Aorta (tissue), 5 donors: Measurements from ENCODE around the gene MYL5. TPM values are rescaled to one million over a fixed set of nuclear protein-coding genes. Genes with fewer than 3 reads are reported as not detected.

Source experiments
- ATAC-seq: fragments of 200-7000 bp; cut with Tn5 transposase; one replicate; pipeline ENCODE4 v1.9.1; 2022; ENCODE audit warnings: moderate library complexity; ENCODE audit not compliant: low FRiP score
- DNase-seq, 2 donors: peaks; one replicate each; pipeline ENCODE4 v3.0.0-alpha.2; 2020
- H3K27ac ChIP-seq, 2 donors: one replicate each; pipeline ENCODE4 v1.5.1; 2013; ENCODE audit warnings: low read length in 2 of 2, mild to moderate bottlenecking in 2 of 2, moderate library complexity in 2 of 2, control low read depth in 1 of 2, inconsistent platforms in 1 of 2, low read depth in 1 of 2
- H3K27me3 ChIP-seq, 2 donors: one replicate each; pipeline ENCODE4 v1.6.1; 2013; ENCODE audit warnings: control low read depth in 1 of 2, low read length in 1 of 2, mild to moderate bottlenecking in 1 of 2, moderate library complexity in 1 of 2; ENCODE audit not compliant: insufficient read depth in 2 of 2, control insufficient read depth in 1 of 2
- H3K36me3 ChIP-seq, 2 donors: one replicate each; pipeline ENCODE4 v1.6.1; 2013; ENCODE audit warnings: control low read depth in 1 of 2, low read length in 1 of 2, mild to moderate bottlenecking in 1 of 2; ENCODE audit not compliant: insufficient read depth in 2 of 2, control insufficient read depth in 1 of 2
- H3K4me1 ChIP-seq, 2 donors: one replicate each; pipeline ENCODE4 v1.6.1; 2013; ENCODE audit warnings: low read length in 2 of 2, control low read depth in 1 of 2, mild to moderate bottlenecking in 1 of 2, moderate library complexity in 1 of 2; ENCODE audit not compliant: insufficient read depth in 2 of 2, control insufficient read depth in 1 of 2
- H3K4me3 ChIP-seq, 2 donors: one replicate each; pipeline ENCODE4 v1.5.1; 2013; ENCODE audit warnings: low read length in 2 of 2, control low read depth in 1 of 2, mild to moderate bottlenecking in 1 of 2
- H3K9me3 ChIP-seq: one replicate; pipeline ENCODE4 v1.6.1; 2013; ENCODE audit warnings: mild to moderate bottlenecking, low read length; ENCODE audit not compliant: control insufficient read depth
- WGBS, 2 donors: extraction: QIAGEN DNeasy Blood & Tissue Kit; methylation state at CpG; one replicate each; pipeline ENCODE4 v1.1.7; 2013; 5-methylcytosine and 5-hydroxymethylcytosine counted together
- intact Hi-C, 2 donors: fragments of 100-400 bp; cut with DNase I; formaldehyde crosslinking; loops; one replicate each; pipeline versions ENCODE4 v1.14.2 to v1.15.0; 2022
- polyA plus RNA-seq, 2 donors: library from polyadenylated mRNA; stranded (reverse); fragments of 200-250 nt; gene quantifications; one replicate each; pipeline ENCODE4 v1.2.3, GENCODE V29; 2013
- total RNA-seq, 2 donors: library from RNA; stranded (reverse); fragmentation: NEBNext Ultra II Directional; extraction: Animal tissue kit (Norgen Biotek cat#: 25700); gene quantifications; one replicate each; pipeline ENCODE4 v1.2.1, GENCODE V29; 2021
- donor health status: healthy with polysubstance abuse.
- donor health status: Bipolar disorder and iron deficiency.
- donor health status: DM: no; HTN: no; CAD: no.
- donor health status: DM: no; HTN: no; CAD: no.
- donor health status: DM: yes; HTN: yes; CAD: no.

The MYL5 gene
- total and polyA plus RNA-seq, 4 donors, result 5.7 to 19.8 (median 13.4) TPM

DNA sequence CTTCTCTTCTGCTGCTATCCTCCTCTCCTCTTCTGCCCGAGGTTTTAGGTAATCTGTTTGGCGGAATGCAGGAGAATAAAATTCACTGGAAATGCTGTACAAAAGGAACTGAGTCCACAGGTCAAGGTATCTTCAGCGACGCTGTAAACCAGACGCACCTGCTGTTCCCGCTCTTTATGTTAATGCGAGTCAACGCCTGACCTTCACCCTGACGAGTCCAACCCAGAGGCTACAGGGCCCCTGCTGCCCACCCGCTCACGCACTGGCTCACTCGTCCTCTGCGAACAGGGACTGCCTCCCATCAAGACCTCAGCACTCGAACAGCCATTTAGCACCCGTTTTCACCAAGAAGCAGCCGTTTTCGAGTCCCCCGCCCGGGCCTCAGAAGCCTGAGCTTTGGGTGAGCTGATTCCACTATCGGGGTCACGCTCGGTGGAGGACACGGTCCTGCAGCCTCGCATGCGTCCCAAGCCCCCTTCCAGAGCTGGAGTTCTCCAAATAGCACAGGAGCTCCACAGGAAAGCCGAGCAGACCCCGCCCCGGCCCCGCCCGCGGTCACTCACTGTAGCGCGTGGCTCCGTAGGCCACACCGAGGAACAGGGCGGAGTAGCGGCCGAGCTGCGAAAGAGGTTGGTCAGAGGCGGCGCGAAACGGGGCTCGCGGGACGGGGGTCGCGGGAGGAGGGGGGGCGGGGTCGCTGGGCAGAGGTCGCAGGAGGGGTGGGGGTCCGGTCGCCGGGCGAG lies 822 bp upstream of the MYL5 start:
- no peaks in the 10 kb centered on the region for H3K36me3 ChIP-seq
- H3K9me3 ChIP-seq, result no peaks in the 10 kb centered on the region
- H3K4me1 ChIP-seq, result no peaks in the 10 kb centered on the region
- peak overlapping the region; percentile 32 to 62 for H3K4me3 ChIP-seq
- H3K27ac ChIP-seq, result no peak overlapping the region
- WGBS, 2 donors, result 8 to 9% methylated on average over 46 to 55 of the region's 55 CpGs
- DNase-seq, result peak in 1 of 2 donors; percentile 77
- peak; percentile 30 for ATAC-seq
- intact Hi-C loops, result loop anchor here in 1 of 2 donors (5.0 to 10.0 kb wide), 2 partner anchors 111 to 431 kb away; no protein-coding TSS in a partner anchor
- H3K27me3 ChIP-seq, result no peaks in the 10 kb centered on the region

DNA sequence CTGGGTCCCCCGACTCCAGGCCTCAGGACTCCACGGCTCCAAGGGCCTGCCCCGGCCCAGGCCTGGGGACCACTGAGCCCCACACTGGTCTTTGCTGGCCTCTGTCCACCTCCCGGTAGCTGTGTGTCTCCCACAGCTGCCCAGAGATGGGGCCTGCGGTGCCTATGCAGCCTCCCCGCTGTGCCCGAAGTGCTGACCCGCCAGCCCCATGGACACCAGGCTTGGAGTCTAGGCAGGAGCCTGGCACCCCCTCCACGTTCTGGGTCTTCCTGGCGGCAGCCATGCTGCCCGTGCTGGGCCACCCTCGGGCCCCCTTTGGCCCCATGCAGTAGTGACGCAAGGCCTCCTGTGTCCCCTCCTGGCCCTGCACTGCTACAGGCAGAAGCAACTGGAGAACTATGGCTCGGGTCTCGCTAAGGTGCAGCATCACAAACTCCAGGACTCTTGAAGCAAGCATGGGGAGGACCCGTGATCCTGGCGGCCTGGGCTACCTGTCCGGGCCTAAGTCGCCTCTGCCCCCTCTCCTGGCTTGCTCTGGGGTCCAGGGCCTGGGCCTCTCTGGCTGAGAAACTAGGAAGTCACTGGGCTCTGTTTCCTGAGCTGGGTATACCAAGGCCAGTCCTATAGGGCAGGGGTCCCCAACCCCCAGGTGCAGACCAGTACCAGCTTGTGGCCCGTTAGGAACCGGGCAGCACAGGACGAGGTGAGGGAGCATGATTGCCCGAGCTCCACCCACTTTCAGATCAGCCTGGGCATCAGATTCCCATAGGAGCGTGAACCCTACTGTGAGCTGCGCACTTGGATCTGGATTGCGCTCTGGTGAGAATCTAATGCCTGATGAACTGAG lies 917 bp downstream of the MYL5 start:
- H3K9me3 ChIP-seq, result no peaks in the 10 kb centered on the region
- intact Hi-C loops, result loop anchor here in 1 of 2 donors (10.0 kb wide), 1 partner anchor 110 kb away; no protein-coding TSS in a partner anchor
- no peaks in the 10 kb centered on the region for H3K27me3 ChIP-seq
- no peaks in the 10 kb centered on the region for H3K36me3 ChIP-seq
- ATAC-seq (peak; percentile 1), DNase-seq (peak; percentile 63 to 74)
- peak overlapping the region; percentile 75 to 85 for H3K4me3 ChIP-seq
- 65 to 69% methylated on average over 24 to 26 of the region's 26 CpGs for WGBS, 2 donors
- no peaks in the 10 kb centered on the region for H3K4me1 ChIP-seq
- no peak overlapping the region for H3K27ac ChIP-seq

DNA sequence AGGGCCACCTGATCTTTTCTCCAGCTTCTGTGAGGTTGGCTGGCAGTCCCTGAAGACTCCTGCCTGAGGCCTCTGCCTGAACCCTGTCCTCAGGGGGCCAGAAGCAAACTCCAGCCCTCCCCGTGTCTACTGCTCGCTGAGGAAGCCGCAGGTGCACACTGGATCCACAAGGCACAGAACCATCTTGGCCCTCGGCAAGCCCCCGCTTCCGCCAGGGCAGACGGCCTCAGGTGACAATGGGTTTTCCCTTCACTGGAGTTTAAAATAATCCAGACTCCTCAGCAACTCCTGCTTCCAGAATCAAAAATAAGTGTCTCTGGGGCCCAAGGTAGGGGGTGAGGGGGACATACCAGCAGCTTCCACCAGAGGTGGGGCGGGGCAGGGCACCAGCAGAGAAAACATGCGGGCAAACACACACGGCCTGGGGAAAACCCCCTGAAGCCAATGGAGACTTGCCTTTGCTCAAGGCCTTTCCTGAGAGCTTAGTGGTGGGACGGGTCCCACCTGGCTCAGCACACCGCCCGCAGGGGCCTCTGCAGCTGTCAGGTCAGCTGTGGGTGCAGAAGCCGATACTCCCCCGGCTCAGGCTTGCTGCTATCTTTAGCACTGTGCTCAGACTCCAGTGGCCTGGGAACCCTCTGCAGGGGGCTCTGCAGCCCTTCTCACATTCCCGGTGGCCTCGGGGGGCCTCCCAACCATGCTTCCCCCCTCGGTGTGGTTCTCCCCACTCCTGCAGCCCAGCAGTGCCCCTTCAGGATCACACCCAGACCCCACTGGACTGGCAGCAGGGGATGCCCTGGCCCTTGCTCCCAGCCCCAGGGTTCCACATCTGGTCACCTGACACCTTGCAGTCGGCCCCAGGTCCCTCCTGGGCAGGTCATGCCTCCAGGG lies 1.9 kb downstream of the MYL5 start:
- Histone ChIP-seq H3K27me3 (no peaks in the 10 kb centered on the region), H3K4me1 (no peaks in the 10 kb centered on the region), H3K27ac (no peak overlapping the region), H3K36me3 (no peaks in the 10 kb centered on the region), H3K9me3 (no peaks in the 10 kb centered on the region), H3K4me3 (no peak overlapping the region)
- 66 to 70% methylated on average over 19 of the region's 19 CpGs for WGBS, 2 donors
- peak in 1 of 2 donors; percentile 49 for DNase-seq
- no peak for ATAC-seq
- intact Hi-C loops, result loop anchor here in 1 of 2 donors (10.0 kb wide), 1 partner anchor 109 kb away; no protein-coding TSS in a partner anchor

DNA sequence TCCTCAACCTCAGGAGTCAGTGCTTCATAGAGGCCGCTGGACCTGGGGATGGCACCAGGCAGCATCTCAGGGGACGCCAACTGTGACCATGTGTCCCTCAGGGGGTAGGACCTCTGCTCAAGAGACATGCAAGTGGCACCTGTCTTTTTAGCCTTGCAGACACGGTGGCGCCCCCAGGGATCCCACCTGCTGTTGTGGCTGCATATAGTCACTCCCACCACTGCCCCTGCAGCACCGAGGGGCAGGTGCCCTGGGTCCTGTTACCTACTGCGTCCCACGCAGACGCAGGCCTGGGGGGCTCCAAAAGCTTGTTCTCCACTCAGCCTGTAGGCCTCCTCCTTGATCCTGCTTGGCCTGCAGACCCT lies 2.5 kb downstream of the MYL5 start:
- no peaks in the 10 kb centered on the region for H3K9me3 ChIP-seq
- no peak overlapping the region for H3K27ac ChIP-seq
- H3K4me3 ChIP-seq, result no peak overlapping the region
- no peaks in the 10 kb centered on the region for H3K4me1 ChIP-seq
- no peaks in the 10 kb centered on the region for H3K27me3 ChIP-seq
- no peaks in the 10 kb centered on the region for H3K36me3 ChIP-seq
- no peak for ATAC-seq
- intact Hi-C loops, result loop anchor here in 1 of 2 donors (10.0 kb wide), 1 partner anchor 108 kb away; no protein-coding TSS in a partner anchor
- 78% methylated on average over 8 of the region's 8 CpGs for WGBS, 2 donors
- DNase-seq, result peak in 1 of 2 donors; percentile 50

DNA sequence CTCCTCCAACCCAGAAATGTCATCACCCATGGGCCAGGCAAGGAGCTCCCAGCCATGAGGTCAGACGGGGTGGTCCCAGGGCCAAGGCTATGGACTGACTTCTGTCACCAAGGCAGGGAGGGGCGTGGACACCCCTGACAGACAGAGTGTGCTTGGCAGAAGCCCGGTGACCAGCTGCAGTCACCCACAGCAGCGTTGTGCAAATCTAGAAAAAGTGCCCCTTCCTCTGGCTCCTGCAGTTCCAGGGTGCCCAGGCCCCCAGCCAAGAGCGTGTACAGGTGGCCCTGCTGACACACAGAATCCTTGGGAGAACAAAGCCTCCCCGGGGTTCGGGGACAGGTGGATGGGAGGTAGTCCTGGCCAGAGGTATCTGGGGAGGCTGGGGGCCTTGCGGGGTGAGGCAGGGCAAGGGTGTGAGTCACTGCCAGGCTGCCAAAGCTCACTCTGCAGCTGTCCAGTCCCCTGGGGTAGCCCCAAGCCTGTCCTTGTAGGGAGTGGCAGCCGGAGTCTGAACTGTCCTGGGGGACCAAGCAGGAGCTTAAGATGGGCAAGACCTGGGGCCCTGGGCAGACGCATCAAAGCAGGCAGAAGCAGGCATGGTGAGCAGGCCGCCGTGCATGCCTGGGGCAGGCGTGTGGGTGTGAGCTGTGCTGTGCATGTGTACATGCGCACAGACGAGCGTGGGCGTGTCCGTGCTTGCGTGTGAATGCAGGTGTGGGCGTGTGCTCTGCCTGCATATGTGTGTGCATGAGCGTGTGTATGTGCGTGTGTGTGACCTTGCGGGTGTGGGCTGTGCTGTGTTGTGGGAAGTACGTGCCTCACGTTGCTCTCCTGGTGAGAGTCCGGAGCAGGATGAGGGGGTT lies 3.3 kb downstream of the MYL5 start:
- intact Hi-C loops, result loop anchor here in 1 of 2 donors (10.0 kb wide), 1 partner anchor 107 kb away; no protein-coding TSS in a partner anchor

DNA sequence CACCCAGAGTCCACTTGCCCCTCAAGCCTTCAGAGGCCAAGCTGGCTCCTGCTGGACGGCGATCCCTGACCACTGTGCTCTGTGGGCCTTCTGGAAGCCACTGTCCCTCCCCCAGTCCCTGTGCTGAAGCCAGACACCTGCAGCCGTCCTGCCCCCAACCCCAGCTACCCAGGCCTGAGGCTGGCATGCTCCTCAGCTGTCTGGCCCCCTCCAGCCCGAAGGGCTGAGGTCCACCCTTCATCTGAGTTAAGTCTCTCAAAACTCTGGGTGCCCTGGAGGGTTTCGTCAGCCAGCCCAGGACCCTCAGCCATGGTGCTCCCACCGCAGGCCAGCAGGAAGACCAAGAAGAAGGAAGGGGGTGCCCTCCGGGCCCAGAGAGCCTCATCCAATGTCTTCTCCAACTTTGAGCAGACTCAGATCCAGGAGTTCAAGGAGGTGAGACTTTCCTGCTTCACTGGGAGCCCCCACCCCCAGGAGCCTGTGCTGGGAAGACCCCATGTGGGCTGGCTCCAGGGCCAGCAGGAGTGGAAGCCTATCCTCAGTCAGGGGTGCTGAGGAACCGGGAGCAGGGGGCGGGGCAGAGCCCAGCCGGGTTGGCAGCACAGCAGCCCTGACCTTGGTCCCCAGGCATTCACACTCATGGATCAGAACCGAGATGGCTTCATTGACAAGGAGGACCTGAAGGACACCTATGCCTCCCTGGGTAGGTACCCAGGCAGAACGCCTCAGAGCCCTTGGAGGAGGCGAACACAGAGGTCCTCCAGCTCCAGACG lies 4.2 kb downstream of the MYL5 start:
- peak in 1 of 2 donors; percentile 47 for DNase-seq
- H3K9me3 ChIP-seq, result no peaks in the 10 kb centered on the region
- no peak overlapping the region for H3K27ac ChIP-seq
- intact Hi-C loops, result loop anchor here in 1 of 2 donors (10.0 kb wide), 1 partner anchor 106 kb away; no protein-coding TSS in a partner anchor
- no peaks in the 10 kb centered on the region for H3K27me3 ChIP-seq
- ATAC-seq, result no peak
- H3K4me1 ChIP-seq, result no peaks in the 10 kb centered on the region
- no peak overlapping the region for H3K4me3 ChIP-seq
- WGBS, 2 donors, result 72 to 75% methylated on average over 14 of the region's 14 CpGs
- H3K36me3 ChIP-seq, result no peaks in the 10 kb centered on the region

More for the DNA sequence above, 3.3 kb downstream of the MYL5 start:
- peak in 1 of 2 donors; percentile 46 for DNase-seq
- Histone ChIP-seq H3K9me3 (no peaks in the 10 kb centered on the region), H3K4me3 (no peak overlapping the region), H3K27me3 (no peaks in the 10 kb centered on the region), H3K36me3 (no peaks in the 10 kb centered on the region), H3K4me1 (no peaks in the 10 kb centered on the region), H3K27ac (no peak overlapping the region)
- no peak for ATAC-seq
- 62 to 69% methylated on average over 26 of the region's 26 CpGs for WGBS, 2 donors

DNA sequence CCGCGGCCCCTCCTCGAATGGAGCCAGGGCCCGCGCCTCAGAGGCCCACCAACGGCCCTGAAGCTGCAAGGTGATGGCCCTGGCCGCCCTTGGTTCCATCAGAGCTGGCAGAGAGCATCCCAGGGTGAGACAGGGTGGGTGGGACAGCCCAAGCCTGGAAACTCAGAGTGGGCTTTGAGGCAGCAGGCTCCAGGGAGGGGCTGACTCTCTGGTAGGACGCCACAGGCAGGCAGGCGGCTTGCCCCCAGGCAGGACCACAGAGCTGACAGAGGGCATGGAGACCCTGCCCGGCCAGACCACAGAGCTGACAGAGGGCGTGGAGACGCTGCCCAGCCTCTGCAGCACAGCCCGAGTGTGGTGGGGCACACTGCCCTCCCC lies 4.8 kb downstream of the MYL5 start:
- no peak for ATAC-seq
- Histone ChIP-seq H3K4me3 (no peak overlapping the region), H3K4me1 (no peaks in the 10 kb centered on the region), H3K27ac (no peak overlapping the region), H3K9me3 (no peaks in the 10 kb centered on the region), H3K36me3 (no peaks in the 10 kb centered on the region), H3K27me3 (no peaks in the 10 kb centered on the region)
- DNase-seq, result peak in 1 of 2 donors; percentile 49
- 84 to 91% methylated on average over 12 to 13 of the region's 13 CpGs for WGBS, 2 donors
- intact Hi-C loops, result loop anchor here in 1 of 2 donors (10.0 kb wide), 1 partner anchor 106 kb away; no protein-coding TSS in a partner anchor
